Activated T-cell treated with anti-CD3 and anti-CD28 coated beads, Interleukin-2, amount 50 U/mL, for 24 hours (primary cell): Measurements from ENCODE around the gene COL9A2.
"Not testable (repeated sequence)": the region's sequence is repeated elsewhere in the genome, so short reads cannot be mapped to it uniquely, and the experiment has no call there.

ENCODE experiments used
- DNase-seq: peaks from one replicate; pipeline ENCODE4 v3.0.0-alpha.2; 2020
- H3K27ac Mint-ChIP-seq: 2 replicates; pipeline ENCODE4 v1.8.0; 2020; ENCODE audit warnings: mild to moderate bottlenecking, mixed read lengths
- H3K27me3 Mint-ChIP-seq: 2 replicates; pipeline ENCODE4 v1.8.0; 2020; ENCODE audit warnings: mixed read lengths
- H3K36me3 Mint-ChIP-seq: 2 replicates; pipeline ENCODE4 v1.8.0; 2020; ENCODE audit warnings: low read depth, mixed read lengths
- H3K4me1 Mint-ChIP-seq: 2 replicates; pipeline ENCODE4 v1.8.0; 2020; ENCODE audit warnings: low read depth, mixed read lengths
- H3K4me3 Mint-ChIP-seq: 2 replicates; pipeline ENCODE4 v1.8.0; 2020; ENCODE audit warnings: mild to moderate bottlenecking, moderate library complexity, mixed read lengths
- H3K9me3 Mint-ChIP-seq: 2 replicates; pipeline ENCODE4 v1.8.0; 2020; ENCODE audit warnings: mixed read lengths

Gene COL9A2

DNA sequence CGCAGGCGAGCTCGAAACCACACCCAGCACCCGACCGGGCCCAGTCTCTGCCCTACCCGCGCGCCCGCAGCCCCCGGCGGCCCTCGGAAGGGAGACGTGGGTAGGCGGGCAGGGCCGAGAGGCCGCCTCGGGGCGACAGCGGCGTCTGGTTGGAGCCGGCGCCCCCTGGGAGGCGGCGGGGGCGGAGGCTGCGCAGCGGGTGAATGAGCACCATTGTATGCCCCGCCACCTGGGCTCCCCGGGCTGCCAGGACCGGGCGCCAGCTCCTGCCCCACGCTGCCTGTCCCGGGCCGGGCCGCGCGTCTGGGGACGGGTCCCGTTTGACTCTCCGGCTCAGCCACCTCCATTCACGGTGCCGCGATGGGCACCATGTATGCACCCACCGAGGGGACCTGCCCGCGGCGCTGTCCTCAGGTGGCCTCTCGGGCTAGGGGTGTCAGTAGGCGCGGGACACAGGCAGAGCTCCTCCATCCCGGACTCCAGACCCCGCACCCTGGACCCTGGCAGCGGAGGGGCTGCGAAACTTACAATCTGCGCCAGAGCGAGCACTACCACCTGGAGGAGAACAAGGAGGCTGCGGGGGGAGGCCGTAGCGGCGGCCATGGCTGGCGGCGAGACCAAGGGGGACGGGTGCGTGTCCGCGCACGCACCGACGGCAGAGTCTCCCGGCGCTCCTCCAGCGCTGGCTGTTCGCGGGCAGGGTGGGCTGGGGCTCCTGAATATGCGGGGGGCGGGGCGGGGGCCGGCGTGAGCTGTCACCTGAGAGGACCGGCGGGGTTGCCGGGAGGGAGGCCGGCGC, at the start of gene COL9A2:
Gene COL9A2, minus strand, starts transcription at position 692 of the 799 bp plus-strand sequence. Its CDS starts 89 bp downstream, at position 603.
- H3K4me1 Mint-ChIP-seq, result peaks cover 48% of the 10 kb centered on the region
- peak; percentile 75 for DNase-seq
- H3K9me3 Mint-ChIP-seq, result no peaks in the 10 kb centered on the region
- H3K4me3 Mint-ChIP-seq, result peak within 1 kb of the TSS; percentile 77
- H3K27ac Mint-ChIP-seq, result peak within 1 kb of the TSS; percentile 22
- H3K27me3 Mint-ChIP-seq, result peaks cover 21% of the 10 kb centered on the region
- no peaks in the 10 kb centered on the region for H3K36me3 Mint-ChIP-seq

DNA sequence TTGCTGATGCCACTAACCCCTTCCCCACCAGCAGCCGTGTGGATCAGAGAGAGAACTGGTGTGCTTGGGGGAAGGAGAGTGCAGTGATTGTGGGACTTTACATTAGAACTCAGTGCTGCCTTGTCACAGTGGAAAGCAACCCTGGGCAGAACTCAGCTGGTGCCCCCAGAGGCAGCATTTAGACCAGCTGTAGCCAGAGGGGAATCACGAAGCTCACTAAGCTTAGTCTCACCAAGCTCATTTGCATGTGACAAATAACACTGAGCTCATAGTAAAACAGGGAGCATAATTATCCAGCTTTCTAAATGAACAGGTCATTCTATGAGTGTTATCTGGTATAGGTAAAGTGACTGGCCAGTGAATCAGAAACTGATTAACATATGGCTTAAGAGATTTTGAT, 46.6 kb upstream of the COL9A2 start:
- H3K27ac Mint-ChIP-seq, result peak overlapping the region; percentile 68
- no peaks in the 10 kb centered on the region for H3K36me3 Mint-ChIP-seq
- H3K4me1 Mint-ChIP-seq, result peaks cover 14% of the 10 kb centered on the region
- H3K27me3 Mint-ChIP-seq, result no peaks in the 10 kb centered on the region
- DNase-seq, result no peak
- no peaks in the 10 kb centered on the region for H3K9me3 Mint-ChIP-seq
- H3K4me3 Mint-ChIP-seq, result no peak overlapping the region

DNA sequence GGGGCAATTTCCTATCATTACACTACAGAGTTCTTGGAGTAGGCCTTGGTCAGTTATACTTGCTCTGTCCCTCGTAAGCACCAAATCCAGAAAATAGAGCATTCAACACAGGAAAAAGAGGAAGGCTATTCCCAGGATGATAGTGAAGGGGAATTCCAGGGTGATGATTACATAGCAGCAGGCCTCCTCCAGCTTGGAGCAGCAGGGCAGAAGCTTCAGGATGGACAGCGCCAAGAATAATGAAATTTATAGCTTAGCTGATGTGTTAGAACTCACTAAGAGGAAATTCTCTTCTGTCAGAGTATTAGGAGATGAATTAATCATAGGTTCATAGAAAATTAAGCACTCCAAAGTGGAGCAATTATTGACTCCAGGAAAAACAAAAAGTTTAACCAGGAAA, 45.6 kb upstream of the COL9A2 start:
- Mint-ChIP-seq H3K4me1 (peaks cover 14% of the 10 kb centered on the region), H3K9me3 (peaks cover 3% of the 10 kb centered on the region), H3K27ac (no peak overlapping the region), H3K36me3 (no peaks in the 10 kb centered on the region), H3K27me3 (no peaks in the 10 kb centered on the region), H3K4me3 (no peak overlapping the region)
- no peak for DNase-seq

DNA sequence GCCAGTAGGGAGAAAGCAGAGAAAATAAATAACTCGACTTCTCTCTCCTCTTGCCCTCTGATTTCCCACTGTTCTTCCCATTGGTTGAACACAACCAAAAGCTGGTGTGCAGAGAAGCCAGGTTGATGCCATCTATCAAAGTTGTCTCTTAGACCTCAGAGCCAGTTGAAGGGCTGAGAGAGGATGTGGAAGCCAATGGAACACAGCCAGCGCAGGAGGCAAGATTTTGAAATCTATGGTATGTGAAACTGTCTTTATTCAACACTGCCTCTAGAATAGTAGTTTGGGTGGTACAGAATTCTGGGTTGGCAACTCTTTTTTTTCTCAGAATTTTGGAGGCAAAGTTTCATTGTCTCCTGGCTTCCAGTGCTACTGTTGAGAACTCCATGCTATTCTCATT, 45.1 kb upstream of the COL9A2 start:
- Mint-ChIP-seq H3K4me3 (no peak overlapping the region), H3K4me1 (peaks cover 14% of the 10 kb centered on the region), H3K27me3 (no peaks in the 10 kb centered on the region), H3K36me3 (no peaks in the 10 kb centered on the region), H3K9me3 (peaks cover 3% of the 10 kb centered on the region), H3K27ac (no peak overlapping the region)
- DNase-seq, result no peak

DNA sequence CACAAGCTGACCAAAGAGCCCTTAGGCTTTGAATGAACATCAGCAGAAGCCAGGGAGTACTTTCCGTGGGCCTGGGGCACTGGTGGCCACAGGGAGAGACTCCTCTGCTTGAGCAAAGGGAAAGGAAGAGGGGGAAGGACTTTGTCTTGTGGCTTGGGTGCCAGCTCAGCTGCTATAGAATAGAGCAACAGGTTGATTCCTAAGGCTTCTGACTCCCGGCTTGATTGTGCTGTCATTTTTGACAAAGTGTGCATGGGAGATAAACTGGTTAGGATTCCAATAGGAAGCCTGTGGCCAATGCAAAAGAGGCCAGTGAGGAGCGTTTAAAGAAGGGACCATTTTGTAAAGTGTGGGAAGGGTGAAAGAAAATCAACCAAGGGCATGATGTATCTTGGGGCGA, 44.6 kb upstream of the COL9A2 start:
- Mint-ChIP-seq H3K27me3 (no peaks in the 10 kb centered on the region), H3K36me3 (no peaks in the 10 kb centered on the region), H3K27ac (peak overlapping the region; percentile 11), H3K4me3 (no peak overlapping the region), H3K4me1 (peaks cover 14% of the 10 kb centered on the region), H3K9me3 (peaks cover 3% of the 10 kb centered on the region)
- DNase-seq, result no peak

DNA sequence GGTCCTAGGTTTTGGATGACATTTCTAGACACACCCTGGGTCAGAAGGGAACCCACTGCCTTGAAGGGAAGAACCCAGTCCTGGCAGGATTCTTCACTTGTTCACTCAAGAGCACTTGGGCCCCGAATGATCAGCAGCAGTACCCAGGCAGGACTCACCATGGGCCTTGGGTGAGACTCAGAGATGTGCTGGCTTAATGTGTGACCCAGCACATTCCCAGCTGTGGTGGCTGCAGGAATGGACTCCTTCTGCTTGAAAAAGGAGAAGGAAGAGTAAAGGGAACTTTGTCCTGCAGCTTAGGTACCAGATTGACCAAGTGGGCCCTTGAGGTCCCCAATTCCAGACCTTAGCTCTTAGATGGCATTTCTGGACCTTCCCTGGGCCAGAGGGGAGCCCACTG, 44.1 kb upstream of the COL9A2 start:
- no peak overlapping the region for H3K4me3 Mint-ChIP-seq
- peaks cover 3% of the 10 kb centered on the region for H3K9me3 Mint-ChIP-seq
- peaks cover 14% of the 10 kb centered on the region for H3K4me1 Mint-ChIP-seq
- DNase-seq, result no peak
- no peaks in the 10 kb centered on the region for H3K36me3 Mint-ChIP-seq
- H3K27me3 Mint-ChIP-seq, result no peaks in the 10 kb centered on the region
- H3K27ac Mint-ChIP-seq, result no peak overlapping the region

DNA sequence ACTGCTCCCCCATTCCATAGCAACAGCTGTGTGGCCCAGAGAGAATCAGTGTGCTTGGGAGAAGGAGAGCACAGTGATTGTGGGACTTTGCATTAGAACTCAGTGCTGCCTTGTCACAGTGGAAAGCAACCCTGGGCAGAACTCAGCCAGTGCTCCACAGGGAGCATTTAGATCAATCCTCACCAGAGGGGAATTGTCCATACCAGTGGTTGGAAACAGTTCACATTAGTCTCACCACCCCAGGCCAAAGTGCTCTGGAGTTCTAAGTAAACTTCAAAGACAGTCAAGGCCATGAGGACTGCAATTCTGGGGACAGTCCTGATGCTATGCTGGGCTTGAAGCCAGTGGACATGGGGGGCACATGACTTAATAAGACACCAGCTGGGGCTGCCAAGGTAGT, 43.5 kb upstream of the COL9A2 start:
- Mint-ChIP-seq H3K27me3 (no peaks in the 10 kb centered on the region), H3K27ac (no peak overlapping the region), H3K4me1 (peaks cover 14% of the 10 kb centered on the region), H3K4me3 (no peak overlapping the region), H3K9me3 (peaks cover 3% of the 10 kb centered on the region), H3K36me3 (no peaks in the 10 kb centered on the region)
- no peak for DNase-seq

DNA sequence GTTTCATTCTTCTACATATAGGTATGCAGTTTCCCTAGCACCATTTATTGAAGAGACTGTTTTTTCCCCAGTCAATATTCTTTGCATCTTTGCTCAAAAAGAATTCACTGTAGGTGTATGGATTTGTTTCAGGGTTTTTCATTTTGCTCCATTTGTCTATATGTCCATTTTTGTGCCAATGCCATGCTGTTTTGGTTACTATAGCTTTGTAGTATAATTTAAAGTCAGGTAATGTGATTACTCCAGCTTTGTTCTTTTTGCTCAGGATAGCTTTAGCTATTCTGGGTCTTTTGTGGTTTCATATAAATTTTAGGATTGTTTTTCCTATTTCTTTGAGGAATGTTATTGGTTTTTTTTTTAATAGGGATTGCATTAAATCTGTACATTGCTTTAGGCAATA, 40.5 kb upstream of the COL9A2 start:
- Mint-ChIP-seq H3K4me1 (peaks cover 2% of the 10 kb centered on the region), H3K36me3 (no peaks in the 10 kb centered on the region), H3K27me3 (no peaks in the 10 kb centered on the region), H3K9me3 (peaks cover 3% of the 10 kb centered on the region), H3K27ac (no peak overlapping the region), H3K4me3 (no peak overlapping the region)
- no peak for DNase-seq

DNA sequence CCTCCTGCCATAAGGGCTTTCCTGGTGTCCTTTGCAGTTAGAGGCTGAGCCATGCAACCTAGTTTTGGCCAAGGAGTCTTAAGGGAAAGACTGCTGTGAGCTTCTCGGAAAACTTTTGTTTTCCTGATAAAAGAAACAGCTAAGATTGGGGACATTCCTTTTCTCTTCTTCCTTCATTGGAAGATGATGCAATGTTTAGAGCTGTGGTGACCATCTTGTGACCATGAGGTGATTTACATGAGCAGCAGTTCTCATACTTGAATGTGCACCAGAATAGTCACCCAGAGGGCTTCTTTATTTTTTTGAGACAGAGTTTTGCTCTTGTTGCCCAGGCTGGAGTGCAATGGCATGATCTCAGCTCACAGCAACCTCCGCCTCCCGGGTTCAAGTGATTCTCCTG, 36.0 kb upstream of the COL9A2 start:
- no peaks in the 10 kb centered on the region for H3K27me3 Mint-ChIP-seq
- no peaks in the 10 kb centered on the region for H3K36me3 Mint-ChIP-seq
- H3K4me1 Mint-ChIP-seq, result peaks cover 1% of the 10 kb centered on the region
- no peak overlapping the region for H3K4me3 Mint-ChIP-seq
- no peak for DNase-seq
- peaks cover 2% of the 10 kb centered on the region for H3K9me3 Mint-ChIP-seq
- no peak overlapping the region for H3K27ac Mint-ChIP-seq

DNA sequence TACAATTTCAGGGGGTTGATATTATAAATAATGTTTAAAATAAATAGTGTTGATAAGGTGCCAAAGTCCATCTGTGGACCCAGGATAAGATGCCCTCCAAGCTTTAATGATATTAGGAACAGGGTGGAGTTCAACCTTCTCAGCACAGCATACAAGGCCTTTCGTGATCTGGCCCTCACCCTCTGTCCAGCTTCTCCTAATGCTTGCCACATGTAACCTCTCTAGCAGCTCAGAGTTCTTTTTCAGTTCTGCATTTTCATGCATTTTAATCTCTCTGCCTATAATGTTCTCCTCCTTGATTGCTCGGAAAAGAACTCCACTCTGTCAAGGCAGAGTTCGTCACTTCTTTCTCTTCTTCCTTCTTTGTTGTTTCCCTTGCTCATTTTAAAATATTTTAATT, 35.0 kb upstream of the COL9A2 start:
- H3K9me3 Mint-ChIP-seq, result no peaks in the 10 kb centered on the region
- H3K36me3 Mint-ChIP-seq, result no peaks in the 10 kb centered on the region
- no peak overlapping the region for H3K4me3 Mint-ChIP-seq
- no peak for DNase-seq
- H3K27ac Mint-ChIP-seq, result no peak overlapping the region
- peaks cover 1% of the 10 kb centered on the region for H3K4me1 Mint-ChIP-seq
- H3K27me3 Mint-ChIP-seq, result no peaks in the 10 kb centered on the region

DNA sequence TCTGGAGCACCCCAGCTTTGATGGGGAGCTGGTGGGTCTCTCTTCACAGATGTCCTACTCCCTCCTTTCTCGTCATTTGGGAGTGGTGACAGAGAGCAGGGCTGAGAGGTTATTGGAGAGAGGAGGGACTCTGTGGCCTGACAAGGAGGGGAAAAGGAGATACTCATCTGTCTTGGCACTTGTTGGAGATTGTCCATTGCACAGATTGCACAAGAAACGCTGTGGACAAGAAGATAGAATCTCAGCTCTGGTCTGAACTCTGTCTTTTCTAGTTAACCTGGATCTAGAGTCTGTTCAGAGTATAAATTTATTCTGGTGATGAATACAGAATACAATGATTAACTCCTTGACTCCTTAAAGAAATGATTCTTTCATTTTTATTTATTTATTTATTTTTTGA, 34.0 kb upstream of the COL9A2 start:
- Mint-ChIP-seq H3K4me1 (peaks cover 1% of the 10 kb centered on the region), H3K27ac (no peak overlapping the region), H3K27me3 (no peaks in the 10 kb centered on the region), H3K4me3 (no peak overlapping the region), H3K9me3 (no peaks in the 10 kb centered on the region), H3K36me3 (no peaks in the 10 kb centered on the region)
- DNase-seq, result no peak

DNA sequence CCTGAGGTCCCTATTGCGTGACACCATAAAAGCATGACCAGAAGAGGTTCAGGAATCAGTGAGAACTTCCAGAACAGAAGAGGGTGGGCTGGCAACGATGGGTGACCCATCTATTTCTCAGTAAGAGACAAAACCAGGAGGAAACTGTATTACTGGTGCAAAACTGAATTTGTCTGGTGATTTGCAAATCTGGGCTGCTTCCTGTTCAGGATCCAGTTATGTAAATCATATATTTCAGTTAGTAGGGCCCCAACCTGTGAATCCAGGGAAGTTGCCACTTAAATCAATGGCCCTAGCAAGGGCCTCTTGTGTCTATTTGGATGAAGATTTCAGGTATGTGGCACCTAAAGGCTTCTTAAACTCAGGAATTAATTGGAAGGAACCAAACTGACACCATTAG, 33.3 kb upstream of the COL9A2 start:
- Mint-ChIP-seq H3K4me3 (no peak overlapping the region), H3K9me3 (no peaks in the 10 kb centered on the region), H3K4me1 (peaks cover 3% of the 10 kb centered on the region), H3K27ac (no peak overlapping the region), H3K27me3 (no peaks in the 10 kb centered on the region), H3K36me3 (no peaks in the 10 kb centered on the region)
- DNase-seq, result no peak

DNA sequence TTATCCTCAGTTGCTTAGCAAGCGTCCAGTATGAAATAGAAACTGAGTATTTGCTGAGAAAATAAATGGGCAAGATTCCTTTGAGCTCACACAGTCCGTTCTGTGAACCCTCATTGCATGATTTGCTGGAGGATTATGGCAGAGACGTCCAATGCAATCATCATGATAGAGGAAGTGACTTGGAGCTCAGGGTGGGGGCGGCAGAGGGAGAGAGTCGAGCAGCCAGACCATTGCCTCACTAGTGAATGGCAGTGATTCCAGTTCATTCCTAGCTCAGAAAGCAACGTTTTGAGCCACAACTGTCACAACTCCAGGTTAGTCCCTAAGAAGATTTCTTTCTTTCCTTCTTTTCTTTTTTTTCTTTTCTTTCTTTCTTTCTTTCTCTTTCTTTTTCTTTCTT, 27.5 kb upstream of the COL9A2 start:
- Mint-ChIP-seq H3K9me3 (no peaks in the 10 kb centered on the region), H3K27ac (peak overlapping the region; percentile 10), H3K4me3 (peak overlapping the region; percentile 8), H3K36me3 (no peaks in the 10 kb centered on the region), H3K27me3 (no peaks in the 10 kb centered on the region), H3K4me1 (peaks cover 53% of the 10 kb centered on the region)
- DNase-seq, result no peak

DNA sequence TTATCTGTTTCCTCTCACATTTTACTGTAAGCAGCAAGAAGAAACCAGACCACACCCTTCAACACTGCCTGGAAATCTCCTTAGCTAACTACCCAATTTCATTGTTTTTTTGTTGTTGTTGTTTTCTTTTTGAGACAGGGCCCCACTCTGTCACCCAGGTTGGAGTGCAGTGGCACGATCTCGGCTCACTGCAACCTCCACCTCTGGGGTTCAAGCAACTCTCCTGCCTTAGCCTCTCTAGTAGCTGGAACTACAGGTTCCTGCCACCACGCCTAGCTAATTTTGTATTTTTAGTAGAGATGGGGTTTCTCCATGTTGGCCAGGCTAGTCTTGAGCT, 25.3 kb upstream of the COL9A2 start:
- Mint-ChIP-seq H3K27ac (peak overlapping the region; percentile 96), H3K4me3 (peak overlapping the region; percentile 56), H3K4me1 (peaks cover 61% of the 10 kb centered on the region)
- DNase-seq, result peak; percentile 40
- not testable (repeated sequence) for H3K36me3 Mint-ChIP-seq, H3K27me3 Mint-ChIP-seq, H3K9me3 Mint-ChIP-seq

DNA sequence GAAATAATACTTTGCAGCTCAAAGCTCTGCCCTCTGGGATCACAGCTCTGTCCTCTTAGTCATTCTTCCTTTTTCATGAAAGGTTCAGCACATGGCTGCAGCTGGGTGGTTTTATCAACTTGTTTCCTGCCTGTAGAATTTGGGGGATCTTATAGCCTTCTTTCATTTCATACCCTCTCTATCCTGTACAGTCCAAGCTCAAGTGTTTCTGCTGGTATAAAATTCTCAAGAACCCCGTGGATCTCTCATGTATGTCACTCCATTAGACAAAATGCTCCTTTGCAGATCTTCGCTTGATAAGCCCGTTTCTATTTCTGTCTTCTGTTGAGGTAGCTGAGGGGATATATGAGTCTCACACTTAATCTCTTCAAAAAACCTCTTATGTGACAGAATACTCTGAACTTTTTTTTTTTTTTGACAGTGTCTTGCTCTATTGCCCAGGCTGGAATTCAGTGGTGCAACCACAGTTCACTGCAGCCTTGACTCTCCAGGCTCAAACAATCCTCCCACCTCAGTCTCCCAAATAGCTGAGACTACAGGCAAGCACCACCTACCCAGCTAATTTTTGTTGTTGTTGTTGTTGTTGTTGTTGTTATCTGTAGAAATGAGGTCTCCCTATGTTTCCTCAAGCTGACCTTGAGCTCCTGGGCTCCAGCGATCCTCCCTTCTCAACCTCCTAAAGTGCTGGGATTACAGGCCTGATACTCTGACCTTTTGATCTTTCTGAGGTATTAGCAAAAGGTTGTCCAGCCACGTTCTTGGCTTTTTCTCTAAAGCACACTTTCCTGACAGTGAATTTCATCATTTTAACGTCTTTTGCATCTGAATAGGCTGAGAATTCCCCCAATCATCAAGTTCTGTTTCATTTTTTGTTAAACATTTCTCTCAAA, 24.6 kb upstream of the COL9A2 start:
- Mint-ChIP-seq H3K27me3 (no peaks in the 10 kb centered on the region), H3K4me3 (peak overlapping the region; percentile 56), H3K4me1 (peaks cover 61% of the 10 kb centered on the region), H3K9me3 (no peaks in the 10 kb centered on the region), H3K27ac (peak overlapping the region; percentile 96), H3K36me3 (no peaks in the 10 kb centered on the region)
- peak; percentile 38 for DNase-seq
